Fibroblast of skin of left quadriceps (primary cell): Measurements from ENCODE around the gene FANK1.
A peak's percentile ranks its signal among the peaks of the same experiment; 100 is the strongest.

Experiments used
- DNase-seq, 2 experiments: peaks; one replicate each; pipeline ENCODE4 v3.0.0-alpha.2; 2013; ENCODE audit warnings: low read depth in 2 of 2

Gene FANK1

GRCh38 chr10:125985557-125986240, 89.3 kb downstream of the FANK1 start:
- DNase-seq = no peak

GRCh38 chr10:125989791-125990190, 93.4 kb downstream of the FANK1 start:
- DNase-seq = no peak

GRCh38 chr10:125990974-125991373, 94.6 kb downstream of the FANK1 start:
- DNase-seq = no peak

- no peak for DNase-seq
These were observed 95.0 kb downstream of the FANK1 start for GRCh38 chr10:125991392-125991791.

GRCh38 chr10:125992254-125992653, 95.9 kb downstream of the FANK1 start:
- DNase-seq = no peak

GRCh38 chr10:125994601-125995000, 98.2 kb downstream of the FANK1 start:
- DNase-seq = no peak

GRCh38 chr10:125995726-125996304, 99.5 kb downstream of the FANK1 start:
- no peak for DNase-seq

GRCh38 chr10:125997586-125997985, 101.2 kb downstream of the FANK1 start:
- DNase-seq = no peak

- no peak for DNase-seq
These were observed 103.3 kb downstream of the FANK1 start for GRCh38 chr10:125999694-126000093.

GRCh38 chr10:126001576-126001975, 105.2 kb downstream of the FANK1 start:
- no peak for DNase-seq

GRCh38 chr10:126004752-126005151, 108.4 kb downstream of the FANK1 start:
- no peak for DNase-seq

- no peak for DNase-seq
These were observed 109.9 kb downstream of the FANK1 start for GRCh38 chr10:126006264-126006663.

GRCh38 chr10:126006906-126007305, 110.5 kb downstream of the FANK1 start:
- DNase-seq = no peak

- peak; percentile 20 to 29 for DNase-seq
These were observed 113.3 kb downstream of the FANK1 start for GRCh38 chr10:126009650-126010049.

- no peak for DNase-seq
These were observed 115.6 kb downstream of the FANK1 start for GRCh38 chr10:126011995-126012394.

GRCh38 chr10:126012485-126012884, 116.1 kb downstream of the FANK1 start:
- DNase-seq = no peak

GRCh38 chr10:126013489-126014281, 117.3 kb downstream of the FANK1 start:
- DNase-seq = peak; percentile 34

- peak; percentile 64 to 65 for DNase-seq
These were observed 117.9 kb downstream of the FANK1 start for GRCh38 chr10:126014309-126014708.

GRCh38 chr10:126015413-126015812, 119.0 kb downstream of the FANK1 start:
- DNase-seq = no peak

GRCh38 chr10:126016156-126016805, 119.9 kb downstream of the FANK1 start:
- DNase-seq = no peak

- no peak for DNase-seq
These were observed 120.5 kb downstream of the FANK1 start for GRCh38 chr10:126016882-126017281.

GRCh38 chr10:126017961-126018560, 121.7 kb downstream of the FANK1 start:
- DNase-seq = no peak
